Measurements from ENCODE around the gene EHD4. TPM values are rescaled to one million over a fixed set of nuclear protein-coding genes. Genes with fewer than 3 reads are reported as not detected.
A peak's percentile ranks its signal among the peaks of the same experiment; 100 is the strongest.

Gene EHD4
- total and polyA plus RNA-seq, 9 of the 15 experiments (the other 6 are each of a cell fraction or from before 2014, with no cell fraction given), result 0.89 to 10.3 (median 6.4) TPM

GRCh38 chr15:41851755-41852370 lies 120.5 kb downstream of the EHD4 start:
- no peak for FAIRE-seq
- BruUV-seq (replicated peaks), result no TSS peak
- H4K20me1 ChIP-seq (replicated peaks; ENCODE audit: control insufficient read depth, insufficient read depth, low read length), result peaks cover 9% of the 10 kb centered on the region
- no peak overlapping the region for H3K4me3 ChIP-seq
- H3K27ac ChIP-seq (ENCODE audit: extremely low read depth, low read depth, low read length), result no peak overlapping the region
- ChIA-PET POLR2A (interaction anchor here (0.6 to 3.0 kb wide), 7 partner anchors 8 to 74 kb away, joined by 3 to 10 read pairs (median 4); partner anchors contain the start of gene PLA2G4B), CTCF (ENCODE audit: low intra/inter-chr PET ratio) (no interaction called here)
- no peak overlapping the region for H2AFZ ChIP-seq (ENCODE audit: low read depth, low read length)
- ATAC-seq, result no peak
- peaks cover 39 to 64% of the 10 kb centered on the region in 2 experiments; a peak in 4 of 5 replicates for H3K27me3 ChIP-seq (ENCODE audit: control insufficient read depth in 2 of 2, insufficient read depth in 2 of 2, low read length in 2 of 2)
- peaks cover 0 to 39% of the 10 kb centered on the region in 2 experiments; a peak in 1 of 5 replicates for H3K4me1 ChIP-seq (replicated peaks in 1 of 2; ENCODE audit: control insufficient read depth in 2 of 2, insufficient read depth in 2 of 2, low read length in 2 of 2)
- in situ Hi-C loops (cut with MboI), result no loop called here
- TF ChIP-seq CREB1 (IDR thresholded peaks at IDR 0.05) (no peak), CREB1 (CRISPR knock-in tag; IDR thresholded peaks at IDR 0.05) (no peak), ETV6 (IDR thresholded peaks at IDR 0.05; ENCODE audit: borderline replicate concordance in 1 of 2, low read depth in 2 of 2, low read length in 1 of 2) (no peak), ETV6 (CRISPR knock-in tag; IDR thresholded peaks at IDR 0.05; ENCODE audit: borderline replicate concordance) (no peak), TBP (optimal IDR thresholded peaks at IDR 0.05; ENCODE audit: low read depth, low read length) (peak; percentile 26), POLR2G (IDR thresholded peaks at IDR 0.05; ENCODE audit: low read depth, low read length) (peak; percentile 42; the same call in 1 of the 2 replicates), ETV1 (tag; conservative IDR thresholded peaks at IDR 0.05; ENCODE audit: low read depth) (no peak), POLR3A (IDR thresholded peaks at IDR 0.05; ENCODE audit: borderline replicate concordance, extremely low read depth, insufficient read depth, insufficient read length) (peak; percentile 25), SMAD2 (IDR thresholded peaks at IDR 0.05; ENCODE audit: low read depth, low read length) (no peak), ZNF239 (CRISPR knock-in tag; IDR thresholded peaks at IDR 0.05) (no peak), PHTF2 (CRISPR knock-in tag; IDR thresholded peaks at IDR 0.05) (no peak)
- DNase-seq (ENCODE audit: extremely low read depth in 1 of 4, low spot score in 3 of 4), result no peak
- 2% methylated on average over 7 of the region's 8 CpGs for WGBS (ENCODE audit: insufficient coverage, low coverage, missing lambda C conversion rate)
- intact Hi-C loops (cut with micrococcal nuclease), result no loop called here
- H3K9me1 ChIP-seq (ENCODE audit: control insufficient read depth, insufficient read depth, low read length), result no peaks in the 10 kb centered on the region
- H3K9ac ChIP-seq (ENCODE audit: insufficient read depth in 1 of 2, low read depth in 2 of 2, low read length in 2 of 2), result no peak overlapping the region
- H3K9me3 ChIP-seq (replicated peaks; ENCODE audit: control insufficient read depth, insufficient read depth, low read depth, low read length), result no peaks in the 10 kb centered on the region
- no peak overlapping the region for H3K4me2 ChIP-seq (ENCODE audit: insufficient read depth, low read length)
- no peaks in the 10 kb centered on the region for H3K79me2 ChIP-seq (ENCODE audit: control insufficient read depth, insufficient read depth, low read length)
- peaks cover 5% of the 10 kb centered on the region; the same call in 1 of the 3 replicates for H3K36me3 ChIP-seq (ENCODE audit: control insufficient read depth, insufficient read depth, low read length)

Measured in K562 (cell line).